Measurements from ENCODE around the gene ERP27.

The ERP27 gene

DNA sequence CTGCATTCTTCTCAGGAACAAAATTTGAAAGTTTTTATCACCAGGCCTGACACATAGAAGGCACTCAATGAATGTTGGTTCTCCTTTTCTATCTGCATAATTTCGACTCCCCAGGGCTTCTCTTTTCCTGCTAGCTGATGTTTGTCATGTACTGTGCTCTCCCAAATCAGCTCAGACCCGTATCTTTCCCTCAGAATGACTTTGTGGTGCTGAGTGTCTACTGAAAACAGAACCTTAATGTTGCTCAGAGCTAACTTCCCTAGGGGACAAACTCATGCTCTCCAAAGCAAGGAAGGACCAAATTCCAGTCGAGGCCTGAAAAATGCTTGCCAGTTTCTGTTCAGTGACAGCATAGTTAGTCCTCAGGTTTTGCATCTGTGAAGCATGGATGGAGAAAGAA, 21.1 kb upstream of the ERP27 start:
- peak; percentile 53 for DNase-seq

DNA sequence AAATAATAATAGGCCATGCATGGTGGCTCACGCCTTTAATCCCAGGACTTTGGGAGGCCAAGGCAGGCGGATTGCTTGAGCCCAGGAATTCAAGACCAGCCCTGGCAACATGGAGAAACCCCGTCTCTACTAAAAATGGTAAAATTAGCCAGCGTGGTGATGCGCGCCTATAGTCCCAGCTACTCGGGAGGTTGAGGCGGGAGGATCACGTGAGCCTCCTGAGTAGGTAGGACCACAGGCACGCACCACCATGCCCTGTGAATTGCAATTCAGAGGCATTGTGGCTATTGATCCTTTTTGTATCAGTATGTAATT, 20.7 kb upstream of the ERP27 start:
- DNase-seq, result no peak

DNA sequence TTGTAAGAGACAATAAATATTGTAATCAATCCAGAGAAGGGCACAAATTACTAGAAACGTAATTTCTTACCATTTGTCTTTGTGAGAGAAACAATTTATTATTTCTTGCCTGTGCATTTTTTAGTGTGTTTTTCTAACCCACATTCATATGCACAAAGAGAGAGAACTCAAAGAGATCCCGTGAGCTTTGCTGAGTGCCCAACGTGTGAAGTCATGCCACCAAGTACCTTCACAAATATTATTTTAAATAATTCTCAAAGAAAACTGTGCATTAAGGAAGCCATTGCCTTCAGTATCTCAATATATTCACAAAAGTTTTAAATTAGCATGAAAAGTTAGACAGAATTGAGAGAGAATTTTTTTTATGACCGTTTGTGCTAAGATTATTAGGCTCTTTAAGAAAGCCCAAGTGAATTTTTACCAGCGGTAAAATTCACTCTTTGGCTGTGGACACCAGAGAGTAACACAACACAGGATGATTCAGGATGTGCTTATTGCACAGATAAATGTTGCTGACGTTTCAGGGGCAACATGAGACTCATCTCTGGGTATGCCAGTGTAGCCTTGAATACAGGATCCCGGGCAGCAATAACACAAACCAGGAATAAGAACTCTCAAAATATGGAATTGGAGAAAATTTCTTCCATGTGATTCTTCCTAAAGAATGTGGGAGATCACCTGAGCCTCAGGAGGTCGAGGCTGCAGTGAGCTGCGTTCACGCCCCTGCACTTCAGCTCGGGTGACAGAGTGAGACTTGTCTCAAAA, 20.2 kb upstream of the ERP27 start:
- no peak for DNase-seq

DNA sequence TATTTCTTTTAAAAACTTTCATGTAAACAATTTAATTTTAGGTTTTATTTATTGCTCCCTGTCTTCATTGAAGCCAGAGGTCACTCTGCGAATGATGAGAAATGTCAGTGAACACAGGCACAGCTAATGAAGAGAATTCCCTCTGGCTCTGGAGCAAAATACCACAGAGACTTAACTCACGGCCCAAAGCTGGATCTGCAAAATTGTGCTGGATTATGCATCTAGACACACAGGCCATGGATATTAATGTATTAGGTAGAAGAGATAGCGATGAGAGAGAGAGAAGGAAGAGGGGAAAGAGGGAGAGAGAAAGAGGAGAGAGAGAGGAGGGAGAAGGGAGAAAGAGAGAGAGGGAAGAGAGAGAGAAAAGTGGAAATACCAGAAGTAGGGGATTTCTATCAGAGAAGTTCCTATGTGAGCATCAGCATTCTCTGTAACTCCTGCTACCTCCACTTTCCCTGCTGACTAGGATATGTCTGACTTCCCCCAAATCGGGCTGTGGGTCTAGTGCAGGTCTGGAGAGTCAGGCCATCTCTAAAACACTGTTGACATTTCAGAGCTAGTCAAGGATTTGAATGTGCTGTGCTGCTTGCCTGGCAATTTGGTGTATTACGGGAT, 19.3 kb upstream of the ERP27 start:
- DNase-seq, result no peak

DNA sequence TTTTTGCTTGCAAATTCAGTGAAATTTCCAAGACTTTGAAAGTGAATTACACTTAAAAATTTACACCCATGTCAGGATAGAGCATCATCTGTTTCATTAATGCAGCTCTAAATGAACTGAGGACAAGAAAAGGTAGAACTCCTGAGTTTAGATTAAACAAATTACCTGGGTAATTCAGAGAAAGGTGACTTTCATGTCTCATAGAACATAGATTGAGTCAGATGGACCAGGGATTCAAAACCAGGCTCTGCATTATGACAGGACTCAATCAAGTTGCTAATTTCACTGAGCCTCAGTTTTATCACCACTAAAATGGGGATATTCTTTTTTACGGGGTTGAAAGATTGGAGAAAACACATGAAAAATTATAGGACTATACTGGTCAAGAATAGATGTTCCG, 18.6 kb upstream of the ERP27 start:
- no peak for DNase-seq

DNA sequence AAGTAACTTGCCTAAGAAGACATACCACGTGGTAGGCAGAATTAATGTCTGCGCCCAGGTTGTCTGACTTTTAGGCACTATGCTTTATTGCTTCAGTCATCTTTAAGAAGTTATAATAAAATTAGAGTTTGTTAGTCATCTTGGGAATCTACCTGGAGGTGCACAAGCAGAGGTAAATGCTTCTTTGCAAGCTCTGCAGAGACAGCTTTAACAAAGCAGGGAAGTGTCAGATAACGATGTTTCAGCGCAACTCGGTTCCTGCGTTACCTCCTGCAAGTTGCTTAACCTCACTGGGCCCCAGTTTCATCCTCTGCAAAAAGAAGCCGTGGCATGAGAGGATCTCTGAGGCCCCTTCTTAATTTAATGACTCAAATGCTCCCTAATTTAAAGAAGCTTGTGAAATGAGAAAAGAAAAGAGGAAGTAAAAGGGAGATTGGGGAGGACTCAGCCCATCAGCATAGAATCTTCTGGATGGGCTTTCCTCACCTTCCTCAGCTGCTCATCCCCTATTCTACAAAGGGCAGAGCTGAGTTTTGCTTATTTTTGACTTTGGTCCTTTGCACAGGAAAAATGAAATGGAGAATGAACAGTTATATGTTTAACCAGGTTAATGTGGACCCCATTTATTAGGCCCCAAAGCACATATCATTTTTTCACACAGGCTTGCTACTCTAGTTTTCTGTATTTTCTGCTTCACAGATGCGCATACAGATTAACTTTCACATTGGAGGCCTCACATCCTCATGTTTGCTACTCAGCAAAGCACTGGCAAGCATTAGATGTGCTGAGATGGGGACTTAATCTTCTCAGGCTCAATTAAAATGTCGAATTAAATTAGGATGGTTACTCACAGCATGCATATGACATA, 17.9 kb upstream of the ERP27 start:
- DNase-seq, result peak; percentile 35

DNA sequence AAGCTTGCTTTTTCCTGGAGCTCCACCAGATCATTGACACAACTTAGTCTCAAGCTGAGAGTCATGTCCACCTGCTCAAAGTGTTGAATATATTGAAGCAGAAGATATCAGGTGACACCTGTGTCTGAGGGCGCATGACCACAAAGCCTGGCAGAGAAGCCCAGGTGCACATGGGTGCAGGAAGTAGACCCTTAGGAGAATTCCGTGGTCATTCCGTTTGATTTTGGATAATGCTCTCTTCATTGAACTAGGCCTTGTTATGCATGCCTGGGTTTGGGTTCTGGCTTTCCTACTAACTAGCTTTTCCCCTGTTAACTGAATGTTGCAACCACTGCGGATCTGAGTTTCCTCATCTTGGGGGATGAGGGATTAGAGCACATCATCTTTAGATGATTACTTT, 15.9 kb upstream of the ERP27 start:
- DNase-seq, result no peak

DNA sequence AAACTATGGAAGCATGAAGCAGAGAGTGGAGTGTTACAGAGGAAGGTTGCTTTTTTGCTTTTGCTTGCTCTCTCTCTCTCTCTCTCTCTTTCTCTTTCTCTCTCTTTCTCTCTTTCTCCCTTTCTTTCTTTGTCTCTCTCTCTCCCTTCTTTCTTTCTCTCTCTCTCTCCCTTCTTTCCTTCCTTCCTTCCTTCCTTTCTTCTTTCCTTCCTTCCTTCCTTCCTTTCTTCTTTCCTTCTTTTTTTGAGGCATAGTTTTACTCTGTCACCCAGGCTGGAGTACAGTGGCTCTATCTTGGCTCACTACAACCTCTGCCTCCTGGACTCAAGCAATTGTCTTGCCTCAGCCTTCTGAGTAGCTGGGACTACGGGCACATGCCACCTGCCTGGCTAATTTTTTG, 15.4 kb upstream of the ERP27 start:
- no peak for DNase-seq

DNA sequence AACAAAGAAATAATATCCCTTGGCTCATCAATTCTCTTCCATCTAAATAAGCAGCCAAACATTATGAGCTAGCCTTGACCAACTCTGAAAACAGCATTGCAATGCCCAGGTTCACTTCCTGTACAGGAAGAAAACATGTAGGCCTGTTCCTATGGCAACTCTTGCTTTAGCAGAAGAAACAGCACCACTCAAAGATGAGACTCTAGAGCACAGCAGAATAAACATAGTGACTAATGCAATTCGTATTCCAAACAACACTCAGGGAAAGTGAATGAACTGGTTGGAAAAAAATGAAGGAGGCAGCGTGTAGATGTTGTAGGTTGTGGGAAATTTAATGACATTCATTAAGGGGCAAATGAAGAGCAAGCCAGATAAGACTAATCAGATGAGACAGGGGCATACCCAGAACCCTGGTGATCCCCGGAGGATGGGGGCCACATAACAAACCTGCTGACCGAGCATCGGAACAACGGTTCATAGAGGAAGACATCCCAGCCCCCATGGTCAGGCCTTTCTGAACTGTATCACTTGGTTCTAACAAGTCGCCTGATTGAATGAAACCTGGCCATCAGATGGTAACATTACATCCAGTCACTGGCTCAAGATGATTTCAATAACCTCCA, 14.1 kb upstream of the ERP27 start:
- DNase-seq, result peak; percentile 30

DNA sequence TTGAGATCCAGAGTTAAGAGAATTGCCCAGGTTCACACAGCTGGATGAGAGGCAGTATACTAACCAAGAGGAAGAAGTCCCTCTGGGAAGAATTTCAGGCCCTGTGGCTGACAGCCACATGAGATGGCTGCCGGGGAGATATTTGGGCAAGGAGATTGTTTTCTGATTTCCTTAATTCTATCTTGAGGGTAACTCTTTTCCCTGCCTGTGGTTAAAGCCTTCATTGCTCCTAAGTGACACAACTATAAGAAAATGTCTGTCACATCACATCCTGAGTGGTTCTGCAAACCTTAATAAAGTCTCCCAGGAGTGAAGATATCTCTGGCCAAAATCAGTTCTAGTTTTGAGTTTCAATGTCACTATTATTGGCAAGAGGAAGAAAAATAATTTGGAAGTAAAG, 13.5 kb upstream of the ERP27 start:
- no peak for DNase-seq

DNA sequence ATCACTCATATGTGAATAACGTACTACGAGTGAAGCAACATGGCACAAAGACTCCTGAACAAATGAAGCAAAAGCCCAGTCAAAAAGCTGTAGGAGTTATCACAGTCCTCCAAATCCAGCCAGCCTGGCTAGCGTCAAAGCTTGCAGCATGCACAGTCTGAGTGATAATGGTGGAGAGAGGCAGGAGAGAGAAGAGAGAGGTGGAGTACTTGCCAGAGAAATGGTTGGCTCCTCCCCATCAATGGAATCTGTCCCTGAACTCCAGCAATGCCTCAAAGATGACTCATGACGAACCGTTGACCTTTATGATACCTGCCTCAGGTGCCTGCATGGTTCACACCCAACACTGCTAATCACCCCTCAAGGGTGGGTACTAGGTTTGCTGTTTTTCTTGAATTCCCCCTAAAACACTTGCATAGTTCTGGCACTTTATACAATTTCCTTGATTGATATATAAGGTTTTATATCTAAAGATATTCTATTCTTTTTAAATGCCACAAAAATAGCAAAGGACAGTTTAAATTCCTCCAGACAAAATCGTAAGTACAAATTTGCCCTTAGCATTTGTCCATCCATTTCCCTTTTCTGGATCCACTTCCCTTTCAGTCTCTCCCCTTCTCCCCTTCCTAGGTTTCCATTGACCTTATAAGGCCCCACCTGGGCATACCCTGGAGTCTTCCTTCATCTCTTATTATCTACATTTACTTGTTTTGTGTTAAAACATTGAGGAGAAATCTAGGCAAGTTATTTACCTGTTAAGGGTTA, 12.8 kb upstream of the ERP27 start:
- DNase-seq, result no peak

DNA sequence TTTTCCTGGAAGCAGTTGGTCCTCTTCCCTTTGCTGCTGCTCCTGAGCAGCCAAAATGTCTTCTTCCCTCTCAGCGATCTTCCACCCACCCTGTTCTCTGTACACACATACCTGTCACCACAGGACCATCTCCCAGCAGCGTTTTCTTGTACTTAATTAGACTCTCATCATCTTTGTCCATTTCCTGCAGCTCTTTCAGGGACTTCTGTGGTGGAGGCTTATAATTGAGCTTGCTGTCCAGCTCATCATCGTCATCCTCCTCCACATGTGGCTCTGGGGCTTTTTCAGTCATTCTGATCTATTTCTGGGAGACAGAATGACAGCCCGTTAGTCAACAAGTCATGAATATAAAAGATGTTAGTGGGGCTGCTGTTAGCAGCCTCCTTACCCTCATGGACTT, 12.1 kb upstream of the ERP27 start:
- no peak for DNase-seq

DNA sequence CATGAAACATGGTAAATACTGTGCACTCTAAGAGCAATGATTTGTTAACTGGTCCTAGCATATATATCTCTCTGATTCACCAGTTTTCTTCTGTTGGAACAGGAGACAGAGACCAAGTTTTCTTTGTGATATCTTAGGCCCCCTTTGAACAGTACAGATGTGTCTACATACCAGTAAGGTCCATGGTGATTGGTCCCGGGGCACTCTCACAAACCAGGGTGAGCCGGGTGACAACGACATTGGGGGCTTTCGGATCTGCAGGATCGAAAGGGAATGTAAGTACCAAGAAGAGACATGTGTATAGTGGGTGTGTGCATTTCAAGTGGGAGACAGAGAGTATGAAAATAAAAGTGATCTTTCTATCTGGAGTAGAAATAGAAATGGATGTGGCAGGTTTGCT, 11.3 kb upstream of the ERP27 start:
- DNase-seq, result no peak

DNA sequence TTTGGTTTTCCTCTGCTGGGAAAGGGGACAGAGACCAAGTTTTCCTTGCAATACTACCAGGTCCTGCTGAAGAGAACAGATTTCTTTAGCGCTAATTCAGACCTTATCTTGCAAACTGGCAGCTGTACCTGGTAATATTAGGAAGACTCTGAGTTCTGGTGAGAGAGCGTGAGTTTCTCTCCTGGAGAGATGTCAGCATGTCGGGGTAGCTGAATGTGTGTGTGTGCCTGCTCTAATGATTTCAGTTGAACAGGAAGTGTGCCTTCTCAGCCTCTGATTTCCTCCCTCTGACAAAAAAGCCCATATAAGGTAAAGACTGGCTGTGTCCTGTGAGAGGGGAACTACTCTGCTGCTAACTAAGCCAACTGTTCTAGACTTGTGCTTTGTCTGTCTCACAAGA, 10.3 kb upstream of the ERP27 start:
- peak; percentile 88 for DNase-seq

DNA sequence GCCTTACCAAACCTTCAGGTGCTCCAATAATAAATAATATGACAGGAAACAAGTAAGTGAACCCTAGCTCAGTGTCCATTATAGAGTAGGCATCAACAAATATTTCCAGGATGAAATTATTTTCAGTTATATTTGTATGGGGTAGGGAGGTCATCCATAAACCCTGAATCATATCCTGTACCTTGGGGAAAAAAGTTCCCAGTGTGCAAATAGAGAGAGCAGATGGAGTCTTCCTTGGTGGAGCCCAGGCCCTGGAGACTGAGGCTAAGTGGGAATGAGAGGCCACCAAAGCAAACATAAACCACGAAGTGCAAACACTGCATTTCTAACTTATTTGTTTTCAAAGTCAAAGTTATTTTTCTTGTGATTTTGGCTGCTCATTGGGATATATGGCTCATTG, 8.5 kb upstream of the ERP27 start:
- DNase-seq, result no peak

DNA sequence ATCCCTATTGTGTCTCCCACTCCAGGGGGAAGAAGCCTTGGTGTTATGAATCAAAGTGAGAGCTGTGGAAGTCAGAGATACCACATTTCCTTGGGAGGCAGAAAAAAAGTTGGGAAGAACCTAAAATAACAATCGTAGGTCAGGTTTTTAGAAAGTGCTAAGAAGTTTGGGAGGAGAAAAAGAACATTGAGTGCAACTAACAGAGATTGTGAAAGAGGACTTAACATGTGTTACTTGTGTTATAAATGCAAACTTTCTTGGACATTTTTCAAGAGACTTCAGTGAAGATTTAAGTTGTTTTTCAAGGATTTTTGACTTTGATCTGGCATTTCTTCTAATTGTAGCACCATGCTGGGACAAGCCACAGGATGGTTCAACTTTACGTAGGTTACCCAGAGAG, 7.8 kb upstream of the ERP27 start:
- DNase-seq, result no peak

DNA sequence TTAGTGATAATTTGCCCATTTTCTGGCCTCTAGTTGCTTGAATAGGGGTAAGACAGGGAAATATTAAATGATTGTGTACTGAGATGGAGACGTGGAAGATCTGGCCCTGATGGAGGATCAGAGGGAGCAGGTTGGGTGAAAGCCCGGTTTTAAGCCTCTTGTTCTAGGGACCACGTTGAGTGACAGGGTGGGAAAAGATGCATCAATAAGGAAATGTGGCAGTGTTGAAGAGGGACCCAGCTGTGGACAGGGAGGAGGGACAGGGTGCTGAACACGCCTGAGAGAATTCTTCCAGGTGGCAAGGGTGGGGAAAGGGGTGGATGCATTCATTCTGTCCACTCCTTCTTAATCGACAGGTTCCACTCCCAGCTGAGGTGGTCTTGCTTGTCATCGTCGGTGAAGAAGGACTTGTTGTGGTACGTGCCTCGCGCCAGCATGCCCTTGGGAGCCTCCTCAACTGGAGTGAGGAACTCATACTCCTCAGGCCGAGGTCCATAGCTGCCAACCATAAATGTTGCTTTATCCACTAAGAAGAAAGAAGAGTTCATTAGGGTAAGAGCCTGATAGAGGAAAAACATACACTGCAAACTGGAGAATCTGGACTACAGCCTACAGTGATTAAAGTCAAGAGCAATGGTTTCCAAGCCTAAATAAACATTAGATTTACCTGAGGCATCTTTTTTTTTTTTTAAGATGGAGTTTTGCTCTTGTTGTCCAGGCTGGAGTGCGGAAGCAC, 4.0 kb upstream of the ERP27 start:
- DNase-seq, result no peak

DNA sequence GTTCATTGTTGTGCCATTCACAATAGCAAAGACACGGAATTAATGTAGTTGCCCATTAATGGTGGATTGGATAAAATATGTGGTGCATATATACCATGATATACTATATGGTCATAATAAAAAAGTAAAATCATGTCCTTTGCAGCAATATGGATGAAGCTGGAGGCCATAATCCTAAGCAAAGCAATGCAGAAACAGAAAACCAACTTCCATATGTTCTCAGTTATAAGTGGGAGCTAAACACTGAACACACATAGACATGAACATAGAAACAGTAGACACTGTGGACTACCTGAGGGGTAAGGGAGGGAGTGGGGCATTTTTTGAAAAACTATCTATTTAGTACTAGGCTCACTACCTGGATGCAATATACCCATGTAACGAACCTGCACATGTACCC, 3.0 kb upstream of the ERP27 start:
- DNase-seq, result no peak

DNA sequence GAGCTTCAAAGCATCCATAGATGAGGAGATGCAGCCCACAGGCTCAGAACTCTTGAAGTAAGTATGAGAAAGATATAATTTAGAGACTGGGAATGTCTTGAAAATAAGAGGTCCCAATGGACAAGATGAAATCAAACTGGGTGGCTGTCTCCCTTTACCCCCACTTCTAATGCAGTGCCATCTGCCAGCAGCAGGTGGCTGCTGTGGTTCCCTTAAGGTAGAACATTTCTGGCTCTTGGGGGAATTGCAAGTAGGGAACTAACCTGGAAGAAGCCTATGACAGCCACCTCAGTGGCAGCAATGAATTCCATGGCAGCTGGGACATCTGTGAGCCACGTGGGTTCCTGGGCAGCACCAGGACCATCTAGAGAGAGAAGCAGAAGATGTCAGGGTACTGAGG, 648 bp downstream of the ERP27 start:
- DNase-seq, result peak; percentile 16

DNA sequence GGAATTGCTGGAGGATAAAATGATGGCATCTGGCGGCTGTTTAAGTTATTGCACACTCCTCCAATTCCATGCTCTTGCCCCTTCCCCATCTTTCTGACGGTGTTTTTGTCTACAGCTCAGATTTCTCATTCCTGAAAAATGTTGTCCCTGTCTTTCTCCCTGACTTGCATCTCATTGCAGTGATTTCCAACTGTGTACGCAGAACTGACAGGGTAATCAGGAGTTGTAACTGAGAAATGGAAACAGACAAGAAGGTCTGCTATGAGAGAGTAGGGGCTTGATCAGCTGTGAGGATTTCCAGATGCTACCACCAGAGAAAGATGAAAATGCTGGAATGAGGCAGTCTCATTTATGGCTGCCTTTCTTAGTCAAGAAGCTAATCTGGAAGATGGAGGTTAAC, 1.3 kb downstream of the ERP27 start:
- DNase-seq, result no peak

DNA sequence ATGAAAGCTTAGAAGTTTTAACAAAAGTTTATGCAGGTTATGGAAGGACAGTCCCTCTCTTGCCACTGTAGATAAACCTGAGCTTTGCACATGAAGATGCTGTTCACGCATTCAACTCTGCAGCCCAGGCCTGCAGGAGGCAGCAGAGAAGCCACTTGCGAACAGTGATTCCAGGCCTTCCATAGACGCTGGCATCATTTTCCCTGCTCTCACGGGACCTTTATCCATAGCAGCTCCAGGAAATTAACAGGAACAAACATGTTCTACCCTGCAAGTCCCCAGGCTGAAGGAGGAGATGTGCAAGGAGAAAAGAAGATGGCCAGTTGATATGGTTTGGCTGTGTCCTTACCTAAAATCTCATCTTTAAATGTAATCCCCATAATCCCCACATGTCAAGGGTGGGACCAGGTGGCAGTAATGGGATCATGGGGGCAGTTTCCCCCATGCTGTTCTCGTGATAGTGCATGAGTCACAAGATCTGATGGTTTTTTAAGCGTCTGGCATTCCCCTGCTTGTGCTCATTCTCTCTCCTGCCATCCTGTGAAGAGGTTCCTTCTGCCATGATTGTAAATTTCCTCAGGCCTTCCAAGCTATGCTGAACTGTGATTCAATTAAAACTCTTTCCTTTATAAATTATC, 2.0 kb downstream of the ERP27 start:
- no peak for DNase-seq

DNA sequence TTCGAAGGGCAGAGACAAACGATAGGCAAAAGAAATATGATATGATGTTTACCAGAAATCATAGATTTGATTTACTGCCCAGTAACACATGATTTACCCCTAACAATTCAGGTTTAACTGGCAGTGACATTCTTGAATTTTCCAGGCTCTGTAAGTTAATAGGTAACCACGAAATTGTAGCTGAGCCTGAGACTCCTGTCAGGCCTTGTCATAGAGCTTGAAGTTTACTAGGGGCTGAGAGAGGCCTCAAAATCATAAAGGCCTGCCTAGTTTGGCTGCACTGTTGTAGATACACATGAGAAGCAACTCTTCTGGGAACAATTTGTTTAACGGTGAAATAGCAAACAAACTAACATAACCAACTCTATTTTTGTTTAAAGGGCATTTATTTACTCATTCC, 3.3 kb downstream of the ERP27 start:
- no peak for DNase-seq

All from OCI-M1 (cell line).